Endometrial microvascular endothelial cells (primary cell): Measurements from ENCODE around the gene PTPRN2. TPM values are rescaled to one million over a fixed set of nuclear protein-coding genes. Genes with fewer than 3 reads are reported as not detected.
"Not testable (repeated sequence)": the region's sequence is repeated elsewhere in the genome, so short reads cannot be mapped to it uniquely, and the experiment has no call there.

ENCODE experiments used
- in situ Hi-C: cut with HindIII; loops from 2 replicates; pipeline ENCODE4 v1.10.0; 2017; ENCODE audit warnings: low sequenced_read_pairs, low pct_unique_long_range_greater_than_20kb; ENCODE audit errors: inconsistent ontology term
- total RNA-seq: library from RNA; depleted of rRNA; stranded (reverse); fragments of >200 nt; gene quantifications from one replicate; pipeline ENCODE4 v1.2.3, GENCODE V29; 2015; ENCODE audit errors: inconsistent ontology term

Gene PTPRN2
- total RNA-seq, 1 donor from 2014 or later: 13.3 TPM

DNA sequence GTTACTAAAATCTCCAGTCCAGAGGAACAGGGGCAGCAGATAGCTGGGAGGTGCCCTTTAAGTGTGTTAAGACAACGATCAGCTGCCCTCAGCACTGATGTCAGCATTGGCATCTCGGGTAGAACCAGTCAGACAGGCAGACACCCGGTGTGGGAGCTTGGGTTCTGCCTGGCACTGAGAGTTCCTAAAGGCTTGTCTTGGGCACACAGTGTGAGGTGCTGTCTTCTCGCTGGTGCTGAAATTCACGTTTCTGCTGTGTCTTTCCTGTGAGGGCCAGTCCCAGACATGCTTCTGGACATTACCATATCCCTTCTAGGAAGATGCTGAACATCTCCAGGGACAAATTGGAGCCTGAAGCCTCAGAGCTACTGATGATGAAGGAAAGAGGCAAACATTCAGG lies 1094.6 kb downstream of the PTPRN2 start:
- in situ Hi-C loops: no loop called here

GRCh38 chr7:157490465-157490912 lies 1097.1 kb downstream of the PTPRN2 start:
- in situ Hi-C loops: no loop called here

DNA sequence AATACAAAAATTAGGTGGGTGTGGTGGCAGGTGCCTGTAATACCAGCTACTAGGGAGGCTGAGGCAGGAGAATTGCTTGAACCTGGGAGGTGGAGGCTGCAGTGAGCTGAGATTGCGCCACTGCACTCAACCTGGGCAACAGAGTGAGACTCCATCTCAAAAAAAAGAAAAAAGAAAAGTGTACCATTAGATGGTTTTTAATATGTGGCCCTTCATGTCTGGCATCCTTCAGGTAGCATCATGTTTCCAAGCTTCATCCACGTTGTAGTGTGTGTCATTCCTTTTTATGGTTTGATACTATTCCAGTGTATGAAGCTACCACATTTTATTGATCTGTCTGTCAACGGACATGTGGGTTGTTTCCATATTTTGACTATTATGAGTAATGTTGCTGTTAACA lies 1097.8 kb downstream of the PTPRN2 start:
- in situ Hi-C loops: not testable (repeated sequence)

Other genes with a start within 250 kb of the PTPRN2 start
- 42.8 TPM for gene NCAPG2, start 117.0 kb upstream of the PTPRN2 start, total RNA-seq
- gene ESYT2, start 241.7 kb upstream of the PTPRN2 start, total RNA-seq: 42.9 TPM